Suppressor macrophage treated with lipopolysaccharide for 1 hour (primary cell): ENCODE data around the gene COG3.
A peak's percentile ranks its signal among the peaks of the same experiment; 100 is the strongest.

Experiments
- DNase-seq, 3 donors: peaks; one replicate each; pipeline ENCODE4 v3.0.0-alpha.2; 2020 to 2022

COG3 gene

DNA sequence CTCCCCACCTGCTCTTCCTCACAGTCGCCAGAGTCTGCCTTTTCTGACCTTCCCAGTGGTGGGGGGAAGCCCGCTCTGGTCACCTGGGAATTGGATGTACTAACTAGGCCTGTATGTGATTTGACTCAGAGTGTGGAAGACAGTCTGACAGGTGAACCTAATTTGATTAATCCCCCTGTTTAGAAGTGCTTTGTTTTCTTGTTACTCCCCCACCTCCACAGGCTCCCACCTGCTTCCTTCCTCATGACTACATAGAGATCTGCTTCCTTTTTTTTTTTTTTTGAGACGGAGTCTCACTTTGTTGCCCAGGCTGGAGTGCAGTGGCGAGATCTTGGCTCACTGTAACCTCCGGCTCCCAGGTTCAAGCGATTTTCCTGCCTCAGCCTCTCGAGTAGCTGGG lies 44.0 kb downstream of the COG3 start:
- DNase-seq = peak in 1 of 3 donors; percentile 3

DNA sequence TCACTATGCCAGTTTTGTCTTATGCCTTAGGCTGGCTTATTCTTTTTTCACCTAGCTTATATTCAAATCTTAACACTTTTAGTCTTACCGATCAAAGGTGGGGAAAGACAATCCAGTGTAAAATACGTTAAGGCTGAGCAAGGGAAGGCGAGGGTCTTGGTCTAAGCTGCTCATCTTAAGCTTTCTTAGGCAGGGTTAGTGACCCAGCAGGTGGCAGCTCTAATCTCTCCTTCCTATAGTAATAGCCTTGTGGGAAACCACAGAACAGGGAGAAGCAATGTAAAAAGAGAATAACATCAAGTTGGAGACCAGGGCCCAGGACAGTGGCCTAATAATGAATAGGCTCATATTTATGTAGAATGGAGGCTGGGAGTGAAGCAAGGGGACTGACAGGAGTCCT lies 45.9 kb downstream of the COG3 start:
- DNase-seq = no peak

DNA sequence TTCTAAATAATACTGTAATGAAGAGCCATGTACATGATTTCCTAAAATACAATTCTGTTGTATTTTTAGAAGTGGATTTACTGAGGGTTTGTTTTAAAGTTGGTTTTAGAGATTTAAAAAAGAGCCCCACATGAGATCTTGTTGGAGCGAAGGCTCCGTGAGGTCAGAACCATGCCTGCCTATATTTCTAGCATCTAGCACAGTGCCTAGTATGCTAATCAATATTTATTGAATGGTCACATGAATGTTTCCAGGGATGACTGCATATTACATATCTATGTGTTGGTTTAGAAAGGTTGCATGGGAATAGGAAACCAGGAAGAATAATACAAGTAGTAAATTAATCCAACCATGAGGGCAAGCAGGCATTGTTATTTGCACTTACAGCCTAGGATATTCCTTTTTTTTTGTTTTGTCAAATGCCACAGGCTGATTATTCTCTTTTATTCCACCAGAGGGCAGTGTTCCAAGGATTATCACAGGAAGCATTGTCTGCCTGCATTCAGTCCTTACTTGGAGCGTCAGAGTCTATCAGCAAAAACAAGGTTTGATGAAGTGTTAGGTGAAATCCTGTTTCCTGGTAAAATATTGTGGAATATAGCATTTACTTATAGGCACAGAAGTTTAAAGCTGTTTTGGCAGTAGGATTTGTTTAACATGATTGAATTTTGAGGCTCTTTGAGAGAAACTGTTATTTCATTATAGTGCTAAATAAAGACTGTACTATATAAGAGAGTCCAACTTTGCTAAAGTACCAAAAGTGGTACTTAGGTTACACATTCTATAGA lies 46.8 kb downstream of the COG3 start:
- peak; percentile 65 to 85 (median 77) for DNase-seq

DNA sequence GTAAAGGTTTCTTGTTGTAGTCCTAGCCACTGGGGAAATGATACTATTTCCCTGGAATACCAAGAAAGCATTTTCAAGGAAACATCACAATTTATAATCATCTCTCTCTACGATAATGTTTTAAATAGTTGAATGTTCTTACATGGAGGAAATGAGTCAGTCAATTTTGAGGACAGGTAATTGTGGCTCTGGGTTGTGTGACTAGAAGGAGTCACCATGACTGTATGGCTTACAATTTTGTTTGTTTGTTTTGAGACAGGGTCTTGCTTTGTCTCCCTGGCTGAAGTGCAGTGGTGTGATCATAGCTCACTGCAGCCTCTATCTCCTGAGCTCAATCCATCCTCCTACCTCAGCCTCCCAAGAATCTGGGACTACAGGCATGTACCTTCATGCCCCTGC lies 47.4 kb downstream of the COG3 start:
- DNase-seq = no peak

DNA sequence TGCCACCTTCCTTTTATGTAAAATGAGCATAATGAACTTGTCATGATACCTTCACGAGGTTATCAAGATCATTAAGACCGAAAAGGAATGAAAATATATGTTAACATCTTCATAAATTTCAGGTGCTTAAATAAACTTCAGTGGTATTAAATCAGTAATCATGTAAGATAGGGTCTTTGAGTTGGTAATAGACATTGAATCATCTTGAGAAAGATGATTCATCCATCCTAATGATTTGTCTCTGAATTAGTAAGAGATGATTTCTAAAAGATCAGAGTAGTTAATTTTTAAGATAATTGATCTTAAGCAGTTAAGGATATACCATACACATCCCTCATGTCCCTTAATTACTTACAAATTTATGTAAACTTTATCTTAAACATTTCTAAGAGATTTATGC lies 52.0 kb downstream of the COG3 start:
- DNase-seq = no peak

DNA sequence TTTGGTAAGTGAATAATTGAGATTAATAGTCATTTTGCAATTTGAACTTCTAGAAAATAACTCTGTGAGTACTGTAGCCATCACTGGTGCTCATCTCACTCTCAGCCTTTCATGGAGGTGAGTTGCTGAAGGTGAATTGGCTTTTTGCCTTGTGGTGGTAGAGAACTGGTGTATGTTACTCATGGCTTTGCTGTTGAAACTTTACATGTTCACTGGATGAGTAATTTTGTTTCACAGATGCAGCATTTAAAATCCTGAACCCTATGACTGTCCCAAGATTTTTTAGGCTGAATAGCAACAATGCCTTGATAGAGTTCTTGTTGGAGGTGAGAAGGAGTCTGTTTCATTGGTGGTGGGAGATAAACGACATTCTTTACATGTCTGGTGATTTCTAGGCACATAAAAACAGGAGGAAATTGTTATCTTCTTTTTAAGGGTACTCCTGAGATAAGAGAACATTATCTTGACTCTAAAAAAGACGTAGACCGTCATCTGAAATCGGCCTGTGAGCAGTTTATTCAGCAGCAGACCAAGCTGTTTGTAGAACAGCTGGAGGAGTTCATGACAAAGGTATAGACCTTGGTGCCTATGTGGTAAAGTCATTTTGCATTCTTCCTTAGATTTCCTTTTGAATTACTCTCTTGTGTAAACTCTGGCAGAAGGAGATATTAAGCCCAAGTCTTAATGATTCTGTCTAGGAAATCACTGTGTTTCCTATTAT lies 53.9 kb downstream of the COG3 start:
- peak in 2 of 3 donors; percentile 22 to 30 for DNase-seq

DNA sequence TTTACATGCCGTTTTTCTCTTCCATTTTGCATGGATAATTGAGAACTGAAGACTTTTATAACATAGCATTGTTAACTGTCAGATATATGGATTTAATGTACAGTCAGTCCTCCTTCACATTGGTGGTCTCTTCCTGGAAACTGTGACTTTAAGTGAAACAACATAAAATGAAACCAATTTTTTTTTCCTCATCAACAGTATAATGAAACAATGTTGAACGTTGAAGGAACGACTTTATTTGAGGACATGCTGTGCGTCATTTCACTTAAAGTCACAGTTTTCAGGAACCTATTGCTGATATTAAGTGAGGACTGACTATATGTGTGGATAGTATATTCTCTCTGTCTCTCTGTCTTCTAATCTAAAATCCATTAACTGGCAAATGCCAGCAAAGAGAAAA lies 54.8 kb downstream of the COG3 start:
- DNase-seq = peak; percentile 20 to 79 (median 77)

DNA sequence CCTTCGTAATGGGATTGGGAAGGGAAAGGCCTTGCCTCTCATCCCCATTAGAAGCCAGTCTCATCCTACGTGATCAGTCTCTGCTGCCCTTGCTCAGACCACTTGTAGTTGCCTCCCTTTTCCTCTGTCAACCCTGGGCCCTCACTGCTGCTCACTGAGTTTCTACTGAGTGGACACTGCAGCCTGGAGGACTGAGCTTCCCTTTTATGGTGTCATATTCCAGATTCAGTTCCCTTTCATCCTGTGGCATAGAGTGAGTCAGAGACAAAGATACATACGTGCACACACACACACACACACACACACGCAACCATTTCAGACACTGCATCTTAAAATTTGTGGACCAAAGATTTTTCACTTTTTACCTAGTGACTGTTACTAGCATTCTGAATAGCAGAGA lies 56.6 kb downstream of the COG3 start:
- DNase-seq = peak; percentile 87 to 96 (median 96)

DNA sequence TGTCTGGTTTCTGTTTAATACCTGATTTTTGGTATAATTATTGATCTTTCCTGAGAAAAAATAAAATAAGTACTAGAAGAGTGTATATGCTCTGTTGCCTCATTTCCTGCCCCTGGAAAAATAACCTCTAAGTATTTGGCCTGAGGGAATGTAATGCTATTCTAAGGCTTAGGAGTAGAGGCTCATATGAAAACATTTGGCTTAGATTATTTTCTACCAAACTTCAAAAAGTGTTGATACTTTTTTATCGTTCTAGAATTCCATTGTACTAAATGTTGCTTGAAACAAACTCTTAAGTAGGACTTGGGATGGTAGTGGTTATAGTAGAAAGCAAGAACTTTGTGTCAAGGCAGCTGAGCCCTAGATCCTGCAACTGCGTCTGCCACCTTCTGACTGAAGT lies 57.8 kb downstream of the COG3 start:
- no peak for DNase-seq

DNA sequence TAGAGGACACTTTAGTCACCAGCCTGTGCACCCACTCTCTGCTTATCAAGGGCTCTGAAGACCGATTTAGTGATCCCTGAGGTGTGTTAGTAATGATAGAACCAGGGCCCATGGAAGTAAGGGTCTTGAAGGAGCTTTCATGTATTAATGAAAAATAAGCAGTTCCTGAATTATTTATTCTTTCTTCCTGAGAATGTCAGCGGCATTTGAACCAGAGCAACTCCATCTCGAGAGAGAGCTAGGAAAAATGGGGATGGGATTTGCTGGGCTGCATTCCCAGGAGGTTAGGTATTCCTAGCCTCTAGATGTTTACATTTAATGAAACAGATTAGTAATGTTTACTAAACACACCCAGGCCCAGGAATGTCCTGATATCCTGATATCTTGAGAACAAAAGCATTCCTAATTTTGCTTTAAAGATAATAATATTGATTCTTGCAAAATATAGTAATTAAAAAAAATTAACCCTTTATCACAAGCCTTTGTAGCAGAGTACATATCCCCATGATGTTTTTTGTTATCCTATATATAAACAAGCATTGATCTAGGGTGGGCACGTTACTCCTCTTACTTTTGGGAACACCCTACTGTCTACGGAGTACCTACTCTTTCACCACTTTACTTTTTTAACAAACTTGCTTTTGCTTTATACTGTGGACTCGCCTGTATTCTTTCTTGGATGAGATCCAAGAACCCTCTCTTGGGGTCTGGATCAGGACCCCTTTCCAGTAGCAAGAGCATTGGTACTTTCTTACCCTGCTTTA lies 63.1 kb downstream of the COG3 start:
- no peak for DNase-seq

DNA sequence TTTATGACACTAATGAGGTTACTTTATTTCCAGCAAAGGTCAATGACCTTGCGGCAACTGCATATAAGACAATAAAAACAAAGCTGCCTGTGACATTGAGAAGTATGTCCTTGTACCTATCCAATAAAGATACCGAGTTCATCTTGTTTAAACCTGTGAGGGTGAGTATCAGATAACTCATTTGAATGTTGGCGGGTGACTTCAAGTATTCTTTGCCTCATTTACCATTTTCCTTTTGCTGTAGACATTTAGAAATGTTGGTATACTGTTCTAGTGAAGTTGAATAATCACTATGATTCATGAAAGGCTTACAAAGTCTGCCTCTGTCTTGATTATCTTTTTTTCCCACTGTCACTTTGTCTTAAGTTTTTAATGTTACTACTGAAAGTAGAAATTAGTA lies 65.0 kb downstream of the COG3 start:
- DNase-seq = no peak

DNA sequence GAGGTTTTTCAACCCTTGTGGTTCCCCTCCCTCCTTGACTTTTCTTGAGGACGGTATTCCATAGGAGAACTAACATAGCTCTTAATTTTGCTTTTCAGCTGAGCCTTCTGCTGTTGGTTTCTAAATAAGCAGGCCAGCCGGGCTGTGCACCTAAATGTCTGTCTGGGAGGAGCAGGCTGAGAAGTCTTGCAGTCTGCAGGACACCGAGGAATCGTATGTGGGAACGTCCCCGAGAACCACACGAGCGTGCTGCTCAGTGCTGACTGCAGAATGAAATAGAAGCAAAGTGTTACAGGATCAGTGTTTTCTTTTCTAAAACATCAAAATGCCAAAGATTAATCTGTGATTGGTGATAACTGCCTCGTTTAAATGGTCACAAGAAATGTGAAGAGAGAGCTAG lies 69.9 kb downstream of the COG3 start:
- DNase-seq = no peak

DNA sequence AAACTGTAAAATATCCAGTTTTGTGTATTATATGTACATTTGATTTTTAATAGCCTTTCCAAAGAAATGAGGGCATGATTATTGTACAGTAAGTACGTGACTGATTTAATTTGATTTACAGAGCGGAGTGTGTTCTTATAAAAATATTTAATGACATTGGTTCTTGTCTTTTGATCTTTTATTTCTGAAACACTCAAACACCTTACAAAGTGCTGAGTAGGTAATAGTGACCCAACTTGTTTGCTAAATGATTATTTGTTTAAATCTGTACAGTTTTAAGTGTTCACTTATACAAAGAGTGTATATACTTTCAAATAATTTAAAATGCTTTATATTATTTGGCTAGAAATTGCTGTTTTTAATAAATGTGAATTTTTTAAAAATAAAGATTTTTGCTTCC lies 71.5 kb downstream of the COG3 start:
- no peak for DNase-seq

DNA sequence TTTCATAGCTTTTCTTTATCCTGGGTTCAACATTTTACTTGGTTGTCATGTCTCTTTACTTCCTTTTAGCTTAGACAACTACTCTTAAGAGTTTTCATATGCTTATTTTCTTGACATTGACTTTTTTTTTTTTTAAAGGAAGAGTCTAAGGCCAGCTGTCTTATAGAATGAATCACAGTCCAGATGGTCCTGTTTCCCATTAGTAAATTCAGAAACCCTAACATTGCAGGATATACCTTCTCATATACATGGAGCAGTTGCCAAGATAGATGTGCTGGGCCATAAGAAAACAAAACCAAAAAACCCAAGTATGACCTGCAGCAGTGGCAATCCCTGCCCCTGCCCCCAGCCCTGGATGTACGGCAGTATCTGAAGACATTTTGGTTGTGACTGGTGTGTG lies 72.8 kb downstream of the COG3 start:
- DNase-seq = no peak

DNA sequence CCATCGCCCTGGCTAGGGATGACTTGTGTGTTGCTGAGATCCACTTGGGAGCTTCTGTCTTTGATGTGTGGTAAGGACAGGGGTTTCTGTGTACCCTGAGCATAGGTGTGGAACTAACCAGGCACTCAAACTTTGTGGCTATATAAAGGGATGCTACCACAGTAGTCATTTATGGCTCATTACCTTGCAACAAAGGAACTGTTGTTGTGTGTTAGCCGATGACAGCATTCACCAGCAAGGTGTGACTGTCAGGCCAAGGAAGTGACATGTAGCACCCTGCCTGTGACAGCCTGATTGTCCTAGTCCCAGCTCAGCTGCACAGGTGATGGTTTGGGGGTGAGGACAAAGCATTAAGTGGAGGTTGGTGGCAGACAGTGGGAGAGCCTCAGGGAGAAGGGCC lies 73.6 kb downstream of the COG3 start:
- DNase-seq = no peak

DNA sequence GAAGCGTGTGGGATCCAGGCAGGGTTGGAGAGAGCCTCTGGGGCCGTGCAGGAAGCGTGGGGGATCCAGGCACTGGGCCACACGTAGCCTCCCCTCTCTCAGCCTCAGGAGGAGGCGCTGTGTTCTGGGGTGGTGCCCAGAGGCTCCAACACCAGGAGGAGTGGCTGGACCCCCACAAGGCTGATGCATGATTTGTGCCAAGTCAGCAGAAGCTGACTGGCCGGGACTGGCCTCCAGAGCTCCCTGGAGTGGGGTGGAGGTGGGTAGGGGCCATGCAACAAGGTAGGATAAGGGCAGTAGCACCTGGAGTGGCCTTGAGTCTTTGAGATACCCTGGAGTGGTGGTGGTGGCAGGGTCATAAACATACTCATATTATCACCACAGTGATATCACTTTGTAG lies 75.5 kb downstream of the COG3 start:
- DNase-seq = no peak

DNA sequence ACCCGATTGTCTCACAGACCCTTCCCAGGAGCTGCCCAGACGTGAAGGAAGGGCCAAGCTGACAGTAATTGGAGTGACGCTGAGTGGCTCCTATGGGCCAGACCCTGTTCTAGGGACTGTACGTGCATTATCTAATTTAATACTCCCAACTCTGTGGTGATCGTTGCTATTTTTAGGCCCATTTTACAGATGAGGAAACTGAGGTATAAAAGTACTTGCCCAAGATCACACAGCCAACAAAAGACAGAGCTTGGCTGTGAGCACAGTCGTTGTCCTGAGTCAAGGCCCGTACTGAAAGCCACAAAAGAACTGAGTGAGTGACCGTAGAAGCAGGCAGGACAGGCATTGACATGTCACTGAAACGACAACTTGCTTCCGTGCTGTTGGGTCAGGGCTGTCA lies 76.1 kb downstream of the COG3 start:
- DNase-seq = no peak

DNA sequence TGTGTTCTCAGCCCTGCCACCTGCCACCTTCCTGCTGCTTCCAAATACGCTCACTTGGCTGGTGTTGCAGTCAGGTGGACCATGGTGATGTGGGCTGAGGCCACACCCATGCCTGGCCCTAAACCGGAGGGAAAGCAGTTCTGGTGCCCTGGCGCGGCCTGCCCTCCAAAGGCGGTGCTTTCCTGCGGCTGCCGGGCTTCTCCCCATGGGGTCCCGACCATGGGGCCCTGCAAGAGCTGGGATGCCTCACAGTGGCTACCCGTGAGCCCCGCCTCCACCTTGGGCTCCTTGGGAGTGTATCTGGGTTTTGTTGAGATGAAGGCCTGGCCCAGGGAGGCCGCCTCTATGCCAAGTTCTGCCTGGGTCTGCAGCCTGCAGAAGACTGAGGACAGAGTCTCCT lies 77.1 kb downstream of the COG3 start:
- DNase-seq = no peak

DNA sequence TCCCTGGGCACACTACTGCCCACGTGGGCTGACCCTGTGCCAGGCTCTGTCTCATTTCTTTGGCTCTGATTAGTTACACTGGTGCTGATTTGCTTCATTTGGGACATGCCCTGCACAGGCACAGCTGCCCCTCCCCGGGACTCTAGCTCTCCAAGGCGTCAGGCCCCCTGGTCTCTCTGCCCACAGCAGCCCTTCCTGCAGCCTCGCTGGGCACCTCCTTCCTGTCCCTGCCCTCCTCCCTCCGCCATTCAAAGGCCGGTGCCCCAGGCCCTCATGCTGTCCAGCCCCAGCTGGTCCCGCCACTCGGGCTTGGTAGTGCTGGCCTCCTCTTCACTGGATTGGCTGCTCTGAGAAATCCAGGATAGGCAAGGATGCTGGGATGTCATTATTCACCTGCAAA lies 77.7 kb downstream of the COG3 start:
- no peak for DNase-seq

DNA sequence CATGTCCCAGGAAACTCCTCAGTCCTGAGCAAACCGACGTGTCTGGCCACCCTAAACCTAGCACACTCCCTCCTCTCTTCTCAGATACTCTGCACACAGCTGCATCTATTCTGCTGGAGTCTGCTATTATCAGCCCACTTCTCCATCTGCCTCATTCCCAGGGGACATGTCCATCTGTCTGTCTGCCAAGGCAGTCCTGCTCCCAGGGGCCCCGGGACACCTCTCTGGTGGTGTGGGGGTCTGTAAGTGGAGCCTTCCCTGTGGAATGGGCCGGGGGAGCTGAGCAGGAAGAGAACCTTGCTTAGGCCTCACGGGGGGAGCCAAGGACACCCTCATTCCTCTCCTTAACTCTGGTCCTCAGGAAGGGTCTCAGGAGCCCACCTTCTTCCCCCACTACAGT lies 78.1 kb downstream of the COG3 start:
- DNase-seq = no peak

DNA sequence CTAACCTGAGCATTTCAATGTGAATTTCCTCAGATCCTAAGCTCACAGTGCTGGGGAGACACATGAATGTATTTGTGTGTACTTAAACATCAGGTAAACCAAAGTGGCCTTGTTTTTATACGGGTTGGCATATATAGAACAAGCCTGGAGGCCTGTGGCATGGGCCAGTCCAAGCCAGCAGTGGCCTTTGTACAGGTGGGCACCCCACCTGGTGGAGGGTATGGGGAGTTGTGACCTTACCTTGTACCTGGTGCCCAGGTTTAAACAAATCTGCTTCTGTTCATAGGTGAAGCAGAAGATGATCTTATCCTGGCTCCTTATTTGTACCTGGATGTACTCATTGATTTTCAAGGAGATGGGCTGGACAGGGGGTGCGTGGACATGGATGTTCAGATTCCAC lies 79.8 kb downstream of the COG3 start:
- DNase-seq = no peak

DNA sequence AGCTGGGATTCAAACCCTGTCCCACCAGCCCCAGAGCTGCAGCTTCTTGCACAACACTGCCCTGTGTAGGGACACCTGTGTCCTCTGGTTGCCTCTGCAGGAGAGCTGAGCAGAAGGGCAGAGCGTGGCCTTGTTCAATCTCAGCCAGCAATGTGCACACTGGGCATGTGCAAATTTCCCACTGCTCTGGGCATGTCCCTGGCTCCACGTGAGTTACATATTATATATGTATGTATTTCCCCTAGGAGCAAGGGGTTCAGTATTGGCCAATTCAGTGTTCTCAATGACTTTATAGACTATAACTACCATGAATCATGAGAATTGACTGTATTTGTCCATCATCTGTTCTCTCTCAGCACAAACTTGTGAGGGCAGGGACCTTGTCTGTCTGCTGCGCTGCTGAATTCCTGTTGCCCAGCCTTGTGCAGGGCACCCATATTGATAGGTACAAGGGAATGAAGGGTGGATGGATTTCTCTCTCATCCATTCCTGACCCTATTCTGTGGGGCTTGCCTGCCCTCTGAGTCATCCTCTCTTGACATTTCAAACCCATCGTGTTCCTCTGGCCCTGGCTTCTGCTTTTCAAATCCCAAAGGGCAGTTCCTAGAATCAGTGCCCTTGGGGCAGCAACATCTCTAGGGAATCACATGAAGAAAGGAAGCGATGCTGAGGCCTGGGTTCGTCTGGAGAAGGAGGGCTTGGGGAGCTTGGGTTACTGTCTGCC lies 81.1 kb downstream of the COG3 start:
- DNase-seq = peak; percentile 64 to 75 (median 74)

DNA sequence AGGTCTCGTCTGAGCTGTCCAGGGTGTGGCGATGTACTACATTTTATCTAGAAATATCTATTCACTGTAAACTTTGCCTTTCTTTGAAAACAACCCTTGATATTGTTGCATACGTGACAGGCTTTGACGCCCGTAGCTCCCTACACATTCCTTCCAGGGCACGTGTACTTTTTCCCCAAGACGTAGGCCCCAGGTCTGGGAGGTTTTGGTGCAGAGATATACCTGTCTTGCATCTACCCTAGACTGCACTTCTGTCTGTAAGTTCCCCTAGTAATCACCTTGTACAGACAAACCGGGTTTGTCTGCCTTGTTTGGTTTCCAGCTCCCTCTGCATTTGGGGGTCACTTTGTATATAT lies 81.6 kb downstream of the COG3 start:
- DNase-seq = no peak
